ENCODE data around the gene ENTPD2.
A peak's percentile ranks its signal among the peaks of the same experiment; 100 is the strongest.

The ENTPD2 gene

GRCh38 chr9:137027369-137028262, 26.2 kb downstream of the ENTPD2 start, which contains the start of gene ABCA2:
ABCA2 (minus strand) TSS chr9:137028237; CDS start chr9:137028140, 97 bp downstream.
- no peak for DNase-seq

DNA sequence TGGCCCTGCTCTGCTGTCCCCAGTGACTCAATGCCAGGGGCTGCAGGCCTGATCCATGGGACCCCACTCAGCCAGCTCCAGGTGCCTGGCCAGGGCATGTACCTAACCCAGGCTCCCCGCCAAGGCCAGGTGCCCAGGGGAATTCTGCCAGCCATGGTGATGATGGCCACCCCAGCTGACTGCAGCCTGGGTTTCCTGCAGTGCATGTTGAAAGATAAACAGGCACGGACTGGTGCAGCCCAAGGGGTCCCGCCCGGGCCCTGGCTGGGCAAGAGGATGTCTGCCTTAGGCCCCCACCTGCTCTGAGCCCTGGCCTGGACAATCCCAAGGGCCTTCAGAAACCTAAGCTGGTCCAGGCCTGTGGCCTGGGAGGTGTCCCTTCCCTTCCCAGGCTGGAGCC, 27.0 kb downstream of the ENTPD2 start:
- DNase-seq = no peak

DNA sequence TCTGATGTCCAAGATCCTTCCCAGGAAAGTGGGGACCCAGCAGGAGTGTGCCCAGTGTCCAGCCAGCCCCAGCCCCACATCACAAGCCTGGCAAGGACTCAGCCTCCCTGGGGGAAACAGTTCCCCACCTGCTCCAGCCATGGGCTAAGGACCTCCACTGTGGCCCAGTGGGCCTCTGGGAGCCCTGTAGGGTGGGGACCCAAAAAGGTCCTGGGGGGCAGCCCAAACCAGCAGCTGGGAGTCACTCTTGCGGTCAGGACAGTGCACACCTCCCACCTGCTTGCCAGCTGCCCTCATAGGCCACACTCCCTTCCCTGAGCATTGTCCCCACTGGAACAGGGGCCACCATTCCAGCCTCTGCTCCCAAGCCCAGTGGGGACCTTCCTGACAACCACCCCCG, 27.5 kb downstream of the ENTPD2 start:
- DNase-seq = no peak

- peak; percentile 21 for DNase-seq
Measured at GRCh38 chr9:137025517-137025966, 28.3 kb downstream of the ENTPD2 start.

- no peak for DNase-seq
Measured at GRCh38 chr9:137023583-137023991, 30.3 kb downstream of the ENTPD2 start.

DNA sequence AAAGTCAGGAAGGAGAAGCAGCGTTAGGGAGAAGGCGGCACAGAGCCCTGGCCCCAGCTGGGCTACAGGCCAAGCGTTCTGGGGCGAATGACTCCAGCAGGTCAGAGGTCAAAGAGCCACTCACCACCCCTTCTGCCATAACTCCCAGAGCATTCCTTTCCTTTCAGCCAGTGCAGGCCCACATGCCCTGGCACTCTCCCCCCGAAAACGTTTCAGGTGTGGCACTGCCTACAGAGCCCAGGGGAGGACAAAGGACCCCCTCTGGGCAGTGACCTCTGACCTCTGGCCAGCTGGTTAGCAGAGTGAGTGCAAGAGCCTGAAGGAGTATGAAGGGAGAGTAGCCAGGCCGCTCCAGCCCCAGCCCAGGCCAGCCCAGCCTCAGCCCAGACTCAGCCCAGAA, 30.7 kb downstream of the ENTPD2 start:
- no peak for DNase-seq

DNA sequence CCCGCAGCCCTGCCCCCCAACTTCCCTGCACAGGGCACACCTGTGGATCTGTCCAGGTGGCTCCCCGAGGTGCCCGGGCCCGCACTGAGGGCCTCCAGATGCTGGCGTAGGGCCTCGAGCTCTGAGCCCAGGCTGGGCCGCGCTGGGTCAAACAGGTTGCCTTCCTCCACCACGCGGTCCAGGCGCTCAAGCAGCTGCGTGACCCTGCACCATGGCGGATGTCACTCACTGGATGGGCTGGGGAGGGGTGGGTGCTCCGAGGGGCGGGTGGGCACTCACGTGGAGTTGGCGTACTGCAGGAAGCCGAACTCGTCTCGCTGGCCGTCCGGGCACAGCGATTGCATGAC, 31.2 kb downstream of the ENTPD2 start:
- no peak for DNase-seq

- DNase-seq = no peak
Measured at GRCh38 chr9:137021979-137022661, 31.7 kb downstream of the ENTPD2 start.

DNA sequence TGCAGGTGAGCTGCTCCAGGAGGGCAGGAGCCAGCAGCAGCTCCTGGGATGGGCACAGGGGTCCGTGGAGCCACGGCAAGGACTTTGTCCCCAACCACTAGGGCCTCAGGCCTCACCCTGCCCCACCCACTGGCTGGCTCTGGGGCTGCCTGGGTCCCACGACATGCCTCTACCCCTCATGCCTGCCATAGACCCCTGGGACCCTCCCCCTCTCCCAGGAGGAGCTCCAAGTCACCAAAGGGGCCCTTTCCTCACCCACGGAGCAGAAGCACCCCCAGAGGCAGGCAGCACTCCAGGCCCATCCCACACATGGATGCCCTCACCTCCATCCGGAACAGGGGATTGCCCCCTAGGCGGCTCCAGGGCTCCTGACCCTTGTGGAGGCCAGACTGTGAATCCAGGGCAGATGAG, 32.3 kb downstream of the ENTPD2 start:
- DNase-seq = no peak

DNA sequence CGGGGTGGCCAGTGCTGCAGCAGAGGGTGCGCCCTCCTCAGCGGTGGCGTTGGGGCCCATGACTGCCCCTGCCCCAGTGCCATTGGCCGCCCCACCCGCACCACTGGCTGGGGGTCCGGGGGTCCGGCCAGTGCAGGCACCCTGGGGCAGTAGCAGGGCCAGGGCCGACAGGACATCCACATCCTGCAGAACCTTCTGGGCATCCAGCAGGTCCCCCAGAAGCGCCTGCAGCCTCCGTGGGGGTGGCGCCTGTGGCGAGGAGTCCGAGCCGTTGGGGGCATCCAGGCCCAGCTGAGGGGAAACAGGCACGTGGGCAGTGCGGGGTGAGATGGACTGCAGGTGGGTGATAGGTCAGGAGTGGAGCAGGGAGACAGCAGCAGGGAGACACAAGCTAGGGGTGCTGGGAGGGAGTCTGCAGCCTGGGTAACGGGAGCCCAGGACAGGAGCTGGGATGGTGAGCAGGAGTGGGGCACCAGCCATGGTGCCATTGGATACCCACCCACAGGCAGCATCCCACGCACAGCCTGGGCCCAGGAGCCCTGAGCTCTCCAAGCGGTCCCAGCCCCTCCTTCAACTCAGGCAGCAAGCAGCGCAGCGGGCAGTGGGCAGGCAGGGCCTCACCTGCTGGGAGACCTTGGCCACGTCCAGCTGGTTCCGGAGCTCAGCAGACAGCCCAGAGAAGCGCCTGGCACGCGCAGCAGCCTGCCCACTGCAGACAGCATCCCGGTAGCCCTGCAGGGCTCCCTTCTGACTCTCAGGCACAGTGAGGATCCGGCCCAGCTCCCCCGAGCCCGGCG, 32.9 kb downstream of the ENTPD2 start:
- no peak for DNase-seq

GRCh38 chr9:137019891-137020683, 33.8 kb downstream of the ENTPD2 start:
- DNase-seq = no peak

- DNase-seq = no peak
Measured at GRCh38 chr9:137018761-137019559, 34.9 kb downstream of the ENTPD2 start.

GRCh38 chr9:137017791-137018497, 35.9 kb downstream of the ENTPD2 start:
- DNase-seq = no peak

DNA sequence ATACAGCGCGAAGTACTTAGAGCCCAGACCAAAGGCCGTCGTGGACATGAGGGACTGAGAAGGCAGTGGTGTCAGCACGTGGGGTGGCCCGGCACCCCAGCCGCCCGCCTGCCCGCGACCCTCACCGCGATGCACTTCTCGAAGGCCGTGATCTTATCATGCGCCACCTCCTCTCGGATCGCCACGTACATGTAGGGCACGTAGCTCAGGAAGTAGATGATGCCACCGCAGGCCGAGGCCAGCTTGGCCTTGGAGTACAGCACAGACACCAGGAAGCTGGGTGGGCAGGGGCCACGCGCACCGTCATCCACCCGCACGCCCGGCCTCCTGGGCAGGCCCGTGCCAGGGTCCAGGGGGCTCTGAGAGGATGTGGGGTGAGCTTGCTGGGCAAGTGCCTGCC, 36.8 kb downstream of the ENTPD2 start:
- DNase-seq = no peak

- no peak for DNase-seq
Measured at GRCh38 chr9:137016436-137016835, 37.4 kb downstream of the ENTPD2 start.

GRCh38 chr9:137015976-137016375, 37.9 kb downstream of the ENTPD2 start:
- no peak for DNase-seq

GRCh38 chr9:137015540-137015930, 38.3 kb downstream of the ENTPD2 start:
- DNase-seq = no peak

DNA sequence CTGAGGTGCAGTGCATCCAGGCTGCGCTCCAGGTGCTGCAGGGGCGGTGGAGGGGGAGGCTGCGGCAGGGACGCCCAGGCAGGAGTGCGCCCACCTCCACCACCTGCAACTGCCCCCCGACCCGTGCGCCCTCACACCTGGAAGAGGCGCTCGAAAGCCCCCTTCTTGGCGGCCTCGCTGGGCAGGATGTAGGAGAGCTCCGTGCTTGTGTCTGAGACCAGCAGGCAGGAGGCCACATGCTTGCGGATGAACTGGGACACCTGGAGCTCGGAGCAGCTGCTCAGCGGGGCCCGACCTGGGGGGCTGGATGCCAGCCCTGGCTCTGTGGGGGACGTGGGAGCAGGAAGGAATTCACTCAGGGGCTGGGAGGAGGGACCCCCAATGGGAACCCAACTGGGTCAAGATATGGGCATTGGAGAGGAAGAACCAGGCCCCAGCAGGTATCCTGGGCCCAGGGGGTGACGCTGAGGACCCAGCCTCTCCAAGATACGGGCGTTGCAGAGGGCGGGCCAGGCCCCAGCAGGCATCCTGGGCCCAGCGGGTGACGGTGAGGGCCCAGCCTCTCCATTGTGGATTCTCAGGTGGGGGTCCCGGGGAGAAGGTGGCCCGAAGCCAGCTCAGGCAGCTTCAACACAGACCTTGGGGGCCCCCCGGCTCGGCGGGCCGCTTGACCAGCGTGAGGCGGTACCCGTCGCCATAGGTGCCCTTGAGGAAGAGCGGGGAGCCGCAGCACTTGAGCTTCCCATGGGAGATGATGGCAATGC, 38.9 kb downstream of the ENTPD2 start:
- DNase-seq = no peak

- DNase-seq = no peak
Measured at GRCh38 chr9:137014166-137014565, 39.7 kb downstream of the ENTPD2 start.

GRCh38 chr9:137013571-137013940, 40.3 kb downstream of the ENTPD2 start:
- DNase-seq = no peak

All from NCI-H187 treated with DMSO at 0.1 percent for 48 hours (cell line).